Type B pancreatic cell (in vitro differentiated cells): ENCODE data around the gene UPF2. TPM values are rescaled to one million over a fixed set of nuclear protein-coding genes. Genes with fewer than 3 reads are reported as not detected.
"Not testable (repeated sequence)": the region's sequence is repeated elsewhere in the genome, so short reads cannot be mapped to it uniquely, and the experiment has no call there.

Experiments
- DNase-seq: peaks from one replicate; pipeline ENCODE4 v3.0.0; 2021; ENCODE audit warnings: mixed read lengths; ENCODE audit not compliant: unreplicated experiment; ENCODE audit errors: extremely low spot score
- H3K27ac Mint-ChIP-seq: 2 replicates; pipeline ENCODE4 v1.8.0; 2021; ENCODE audit warnings: mild to moderate bottlenecking, mixed read lengths
- H3K27me3 Mint-ChIP-seq: 2 replicates; pipeline ENCODE4 v1.8.0; 2021; ENCODE audit warnings: mixed read lengths
- H3K36me3 Mint-ChIP-seq: 2 replicates; pipeline ENCODE4 v1.8.0; 2021; ENCODE audit warnings: mixed read lengths
- H3K4me1 Mint-ChIP-seq: one replicate; pipeline ENCODE4 v1.8.0; 2021; ENCODE audit warnings: mixed read lengths; ENCODE audit not compliant: unreplicated experiment
- H3K4me3 Mint-ChIP-seq: 2 replicates; pipeline ENCODE4 v1.8.0; 2021; ENCODE audit warnings: mild to moderate bottlenecking, mixed read lengths
- H3K9me3 Mint-ChIP-seq: 2 replicates; pipeline ENCODE4 v1.8.0; 2021; ENCODE audit warnings: mixed read lengths
- CTCF ChIP-seq: fragments of 200-600 bp; sonication (generic); conservative IDR thresholded peaks from 2 replicates; pipeline ENCODE4 v1.5.0; 2021; ENCODE audit warnings: antibody characterized with exemption, mild to moderate bottlenecking
- total RNA-seq: library from RNA; stranded (reverse); gene quantifications from 2 replicates; pipeline ENCODE4 v1.2.1, GENCODE V29; 2021; ENCODE audit warnings: low replicate concordance

UPF2 gene
- total RNA-seq, 1 donor from 2014 or later, result 21.8 TPM

- no peaks in the 10 kb centered on the region for H3K27me3 Mint-ChIP-seq
- H3K4me1 Mint-ChIP-seq, result peaks cover 7% of the 10 kb centered on the region
- H3K27ac Mint-ChIP-seq, result no peak overlapping the region
- H3K9me3 Mint-ChIP-seq, result no peaks in the 10 kb centered on the region
- no peaks in the 10 kb centered on the region for H3K36me3 Mint-ChIP-seq
- TF ChIP-seq CTCF, result no peak
- DNase-seq, result no peak
- no peak overlapping the region for H3K4me3 Mint-ChIP-seq
Measured at GRCh38 chr10:11893749-11894278, 148.8 kb downstream of the UPF2 start.

GRCh38 chr10:11891776-11892486, 150.7 kb downstream of the UPF2 start:
- Mint-ChIP-seq H3K27ac (no peak overlapping the region), H3K9me3 (no peaks in the 10 kb centered on the region), H3K4me3 (no peak overlapping the region), H3K27me3 (no peaks in the 10 kb centered on the region), H3K36me3 (no peaks in the 10 kb centered on the region), H3K4me1 (no peaks in the 10 kb centered on the region)
- TF ChIP-seq CTCF, result no peak
- no peak for DNase-seq

GRCh38 chr10:11889263-11889662, 153.3 kb downstream of the UPF2 start:
- not testable (repeated sequence) for H3K4me3 Mint-ChIP-seq, H3K36me3 Mint-ChIP-seq, H3K27ac Mint-ChIP-seq, H3K27me3 Mint-ChIP-seq, H3K9me3 Mint-ChIP-seq, H3K4me1 Mint-ChIP-seq, DNase-seq

GRCh38 chr10:11887381-11888227, 155.0 kb downstream of the UPF2 start:
- H3K27ac Mint-ChIP-seq, result no peak overlapping the region
- H3K4me1 Mint-ChIP-seq, result no peaks in the 10 kb centered on the region
- no peak for TF ChIP-seq CTCF
- H3K27me3 Mint-ChIP-seq, result no peaks in the 10 kb centered on the region
- H3K9me3 Mint-ChIP-seq, result no peaks in the 10 kb centered on the region
- DNase-seq, result no peak
- H3K36me3 Mint-ChIP-seq, result no peaks in the 10 kb centered on the region
- no peak overlapping the region for H3K4me3 Mint-ChIP-seq

GRCh38 chr10:11886851-11887250, 155.8 kb downstream of the UPF2 start:
- no peak overlapping the region for H3K27ac Mint-ChIP-seq
- H3K4me1 Mint-ChIP-seq, result no peaks in the 10 kb centered on the region
- no peaks in the 10 kb centered on the region for H3K27me3 Mint-ChIP-seq
- DNase-seq, result no peak
- H3K36me3 Mint-ChIP-seq, result no peaks in the 10 kb centered on the region
- no peak overlapping the region for H3K4me3 Mint-ChIP-seq
- no peak for TF ChIP-seq CTCF
- no peaks in the 10 kb centered on the region for H3K9me3 Mint-ChIP-seq

GRCh38 chr10:11886138-11886474, 156.5 kb downstream of the UPF2 start:
- TF ChIP-seq CTCF, result no peak
- Mint-ChIP-seq H3K4me1 (no peaks in the 10 kb centered on the region), H3K27ac (no peak overlapping the region), H3K36me3 (no peaks in the 10 kb centered on the region), H3K27me3 (no peaks in the 10 kb centered on the region), H3K9me3 (no peaks in the 10 kb centered on the region), H3K4me3 (no peak overlapping the region)
- no peak for DNase-seq
